Aorta (tissue), 5 donors: Measurements from ENCODE around the gene RBM19. TPM values are rescaled to one million over a fixed set of nuclear protein-coding genes. Genes with fewer than 3 reads are reported as not detected.

Source experiments
- ATAC-seq: fragments of 200-7000 bp; cut with Tn5 transposase; one replicate; pipeline ENCODE4 v1.9.1; 2022; ENCODE audit warnings: moderate library complexity; ENCODE audit not compliant: low FRiP score
- DNase-seq, 2 donors: peaks; one replicate each; pipeline ENCODE4 v3.0.0-alpha.2; 2020
- H3K27ac ChIP-seq, 2 donors: one replicate each; pipeline ENCODE4 v1.5.1; 2013; ENCODE audit warnings: low read length in 2 of 2, mild to moderate bottlenecking in 2 of 2, moderate library complexity in 2 of 2, control low read depth in 1 of 2, inconsistent platforms in 1 of 2, low read depth in 1 of 2
- H3K27me3 ChIP-seq, 2 donors: one replicate each; pipeline ENCODE4 v1.6.1; 2013; ENCODE audit warnings: control low read depth in 1 of 2, low read length in 1 of 2, mild to moderate bottlenecking in 1 of 2, moderate library complexity in 1 of 2; ENCODE audit not compliant: insufficient read depth in 2 of 2, control insufficient read depth in 1 of 2
- H3K36me3 ChIP-seq, 2 donors: one replicate each; pipeline ENCODE4 v1.6.1; 2013; ENCODE audit warnings: control low read depth in 1 of 2, low read length in 1 of 2, mild to moderate bottlenecking in 1 of 2; ENCODE audit not compliant: insufficient read depth in 2 of 2, control insufficient read depth in 1 of 2
- H3K4me1 ChIP-seq, 2 donors: one replicate each; pipeline ENCODE4 v1.6.1; 2013; ENCODE audit warnings: low read length in 2 of 2, control low read depth in 1 of 2, mild to moderate bottlenecking in 1 of 2, moderate library complexity in 1 of 2; ENCODE audit not compliant: insufficient read depth in 2 of 2, control insufficient read depth in 1 of 2
- H3K4me3 ChIP-seq, 2 donors: one replicate each; pipeline ENCODE4 v1.5.1; 2013; ENCODE audit warnings: low read length in 2 of 2, control low read depth in 1 of 2, mild to moderate bottlenecking in 1 of 2
- H3K9me3 ChIP-seq: one replicate; pipeline ENCODE4 v1.6.1; 2013; ENCODE audit warnings: mild to moderate bottlenecking, low read length; ENCODE audit not compliant: control insufficient read depth
- WGBS, 2 donors: extraction: QIAGEN DNeasy Blood & Tissue Kit; methylation state at CpG; one replicate each; pipeline ENCODE4 v1.1.7; 2013; 5-methylcytosine and 5-hydroxymethylcytosine counted together
- intact Hi-C, 2 donors: fragments of 100-400 bp; cut with DNase I; formaldehyde crosslinking; loops; one replicate each; pipeline versions ENCODE4 v1.14.2 to v1.15.0; 2022
- polyA plus RNA-seq, 2 donors: library from polyadenylated mRNA; stranded (reverse); fragments of 200-250 nt; gene quantifications; one replicate each; pipeline ENCODE4 v1.2.3, GENCODE V29; 2013
- total RNA-seq, 2 donors: library from RNA; stranded (reverse); fragmentation: NEBNext Ultra II Directional; extraction: Animal tissue kit (Norgen Biotek cat#: 25700); gene quantifications; one replicate each; pipeline ENCODE4 v1.2.1, GENCODE V29; 2021
- donor health status: healthy with polysubstance abuse.
- donor health status: Bipolar disorder and iron deficiency.
- donor health status: DM: no; HTN: no; CAD: no.
- donor health status: DM: no; HTN: no; CAD: no.
- donor health status: DM: yes; HTN: yes; CAD: no.

The RBM19 gene
- total and polyA plus RNA-seq, 4 donors, result 5.6 to 31.8 (median 26.0) TPM

GRCh38 chr12:113820842-113821241 lies 145.3 kb downstream of the RBM19 start:
- Histone ChIP-seq H3K27ac (no peak overlapping the region), H3K36me3 (no peaks in the 10 kb centered on the region), H3K27me3 (no peaks in the 10 kb centered on the region), H3K4me3 (no peak overlapping the region), H3K4me1 (no peaks in the 10 kb centered on the region), H3K9me3 (no peaks in the 10 kb centered on the region)
- ATAC-seq (no peak), DNase-seq (no peak)
- intact Hi-C loops, result no loop called here
- 94% methylated on average over 8 of the region's 8 CpGs for WGBS, 2 donors

- H3K27me3 ChIP-seq, result no peaks in the 10 kb centered on the region
- no peak for ATAC-seq
- intact Hi-C loops, result no loop called here
- no peaks in the 10 kb centered on the region for H3K4me1 ChIP-seq
- H3K36me3 ChIP-seq, result no peaks in the 10 kb centered on the region
- 79 to 81% methylated on average over 13 to 15 of the region's 15 CpGs for WGBS, 2 donors
- no peak overlapping the region for H3K4me3 ChIP-seq
- no peak overlapping the region for H3K27ac ChIP-seq
- no peaks in the 10 kb centered on the region for H3K9me3 ChIP-seq
- no peak for DNase-seq
These were observed 145.8 kb downstream of the RBM19 start for GRCh38 chr12:113820309-113820708.

- no peaks in the 10 kb centered on the region for H3K36me3 ChIP-seq
- DNase-seq (no peak), ATAC-seq (no peak)
- WGBS, 2 donors, result 75 to 81% methylated on average over 10 of the region's 10 CpGs
- intact Hi-C loops, result no loop called here
- no peak overlapping the region for H3K27ac ChIP-seq
- H3K9me3 ChIP-seq, result no peaks in the 10 kb centered on the region
- no peak overlapping the region for H3K4me3 ChIP-seq
- H3K27me3 ChIP-seq, result no peaks in the 10 kb centered on the region
- H3K4me1 ChIP-seq, result no peaks in the 10 kb centered on the region
These were observed 146.6 kb downstream of the RBM19 start for GRCh38 chr12:113819495-113819894.

GRCh38 chr12:113818833-113819232 lies 147.3 kb downstream of the RBM19 start:
- DNase-seq (no peak), ATAC-seq (no peak)
- Histone ChIP-seq H3K27me3 (no peaks in the 10 kb centered on the region), H3K36me3 (no peaks in the 10 kb centered on the region), H3K4me1 (no peaks in the 10 kb centered on the region), H3K9me3 (no peaks in the 10 kb centered on the region), H3K27ac (no peak overlapping the region), H3K4me3 (no peak overlapping the region)
- 70 to 76% methylated on average over 10 of the region's 10 CpGs for WGBS, 2 donors
- intact Hi-C loops, result no loop called here

GRCh38 chr12:113818283-113818682 lies 147.8 kb downstream of the RBM19 start:
- H3K36me3 ChIP-seq, result no peaks in the 10 kb centered on the region
- no peaks in the 10 kb centered on the region for H3K4me1 ChIP-seq
- H3K4me3 ChIP-seq, result no peak overlapping the region
- no peak overlapping the region for H3K27ac ChIP-seq
- DNase-seq (no peak), ATAC-seq (no peak)
- 66 to 80% methylated on average over 4 of the region's 4 CpGs for WGBS, 2 donors
- H3K27me3 ChIP-seq, result no peaks in the 10 kb centered on the region
- intact Hi-C loops, result no loop called here
- H3K9me3 ChIP-seq, result no peaks in the 10 kb centered on the region

GRCh38 chr12:113816866-113817265 lies 149.3 kb downstream of the RBM19 start:
- no peak overlapping the region for H3K4me3 ChIP-seq
- H3K27ac ChIP-seq, result no peak overlapping the region
- H3K36me3 ChIP-seq, result no peaks in the 10 kb centered on the region
- ATAC-seq (no peak), DNase-seq (no peak)
- H3K9me3 ChIP-seq, result no peaks in the 10 kb centered on the region
- intact Hi-C loops, result no loop called here
- H3K27me3 ChIP-seq, result no peaks in the 10 kb centered on the region
- 78 to 79% methylated on average over 16 of the region's 16 CpGs for WGBS, 2 donors
- no peaks in the 10 kb centered on the region for H3K4me1 ChIP-seq

GRCh38 chr12:113815031-113815430 lies 151.1 kb downstream of the RBM19 start:
- Histone ChIP-seq H3K36me3 (no peaks in the 10 kb centered on the region), H3K4me3 (no peak overlapping the region), H3K27ac (no peak overlapping the region), H3K9me3 (peaks cover 6% of the 10 kb centered on the region), H3K4me1 (no peaks in the 10 kb centered on the region), H3K27me3 (no peaks in the 10 kb centered on the region)
- intact Hi-C loops, result no loop called here
- ATAC-seq (no peak), DNase-seq (no peak)
- WGBS, 2 donors, result 79 to 88% methylated on average over 5 of the region's 5 CpGs

GRCh38 chr12:113813229-113813541 lies 152.9 kb downstream of the RBM19 start:
- Histone ChIP-seq H3K36me3 (no peaks in the 10 kb centered on the region), H3K4me1 (no peaks in the 10 kb centered on the region), H3K4me3 (no peak overlapping the region), H3K27me3 (no peaks in the 10 kb centered on the region), H3K27ac (no peak overlapping the region), H3K9me3 (peaks cover 6% of the 10 kb centered on the region)
- ATAC-seq (no peak), DNase-seq (no peak)
- WGBS, 2 donors, result 76 to 86% methylated on average over 6 of the region's 6 CpGs
- intact Hi-C loops, result no loop called here

GRCh38 chr12:113812411-113813228 lies 153.5 kb downstream of the RBM19 start:
- Histone ChIP-seq H3K36me3 (no peaks in the 10 kb centered on the region), H3K9me3 (peaks cover 6% of the 10 kb centered on the region), H3K4me1 (no peaks in the 10 kb centered on the region), H3K4me3 (no peak overlapping the region), H3K27me3 (no peaks in the 10 kb centered on the region), H3K27ac (no peak overlapping the region)
- 69 to 77% methylated on average over 16 of the region's 16 CpGs for WGBS, 2 donors
- intact Hi-C loops, result no loop called here
- ATAC-seq (no peak), DNase-seq (no peak)
